Epithelial cell of esophagus (primary cell): Measurements from ENCODE around the gene TAGAP.
A peak's percentile ranks its signal among the peaks of the same experiment; 100 is the strongest.
"Not testable (repeated sequence)": the region's sequence is repeated elsewhere in the genome, so short reads cannot be mapped to it uniquely, and the experiment has no call there.

Experiments
- DNase-seq: peaks from one replicate; pipeline ENCODE4 v3.0.0; 2010; ENCODE audit warnings: low read depth
- H3K4me3 ChIP-seq: 2 replicates; pipeline ENCODE4 v1.5.1; 2011; ENCODE audit warnings: mild to moderate bottlenecking, low read length, control low read depth
- CTCF ChIP-seq: IDR thresholded peaks from 2 replicates; pipeline ENCODE4 v1.5.1; 2011; ENCODE audit warnings: low read depth, mild to moderate bottlenecking, low read length, control low read depth, inconsistent platforms; ENCODE audit not compliant: insufficient read depth; ENCODE audit errors: missing control alignments

The TAGAP gene

GRCh38 chr6:158991017-158991723 is 53.6 kb downstream of the TAGAP start:
- no peak for TF ChIP-seq CTCF
- H3K4me3 ChIP-seq, result no peak overlapping the region
- DNase-seq, result peak; percentile 73

GRCh38 chr6:158989711-158990110 is 55.1 kb downstream of the TAGAP start:
- DNase-seq, H3K4me3 ChIP-seq: not testable (repeated sequence)

DNA sequence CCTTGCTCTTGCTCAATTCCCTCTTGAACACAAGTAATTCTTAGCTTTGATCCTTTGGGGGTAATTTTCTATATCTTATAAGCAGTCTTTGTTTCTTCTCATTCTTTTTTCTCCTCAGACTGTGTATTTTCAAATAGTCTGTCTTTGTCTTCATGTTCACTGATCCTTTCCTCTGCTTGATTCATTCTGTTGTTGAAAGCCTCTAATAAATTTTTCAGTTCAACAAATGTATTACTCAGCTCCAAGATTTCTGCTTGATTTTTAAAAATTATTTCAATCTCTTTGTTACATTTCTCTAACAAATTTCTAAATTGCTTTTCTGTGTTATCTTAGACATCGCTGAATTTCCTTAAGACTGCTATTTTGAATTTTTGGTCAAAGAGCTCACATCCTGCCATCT is 56.3 kb downstream of the TAGAP start:
- no peak overlapping the region for H3K4me3 ChIP-seq
- TF ChIP-seq CTCF, result no peak
- no peak for DNase-seq

DNA sequence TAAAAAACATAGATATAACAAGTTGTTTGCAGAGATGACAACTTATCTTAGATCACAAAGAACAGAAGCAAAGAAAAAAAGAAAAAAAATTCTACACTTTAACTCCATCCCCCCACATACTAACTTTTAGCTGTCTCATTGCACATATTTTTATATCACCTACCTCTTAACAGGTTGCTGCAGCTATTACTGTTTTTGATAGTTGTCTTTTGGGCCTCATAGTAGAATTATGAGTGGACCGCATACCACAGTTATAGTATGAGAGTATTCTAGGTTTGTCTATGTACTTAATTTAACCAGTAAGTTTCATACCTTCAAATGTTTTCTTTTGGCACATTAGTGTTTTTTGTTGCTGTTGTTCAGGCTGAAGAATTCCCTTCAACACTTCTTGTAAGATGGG is 57.1 kb downstream of the TAGAP start:
- no peak for DNase-seq
- no peak for TF ChIP-seq CTCF
- H3K4me3 ChIP-seq, result no peak overlapping the region
